ENCODE results near the gene MYO15A.

Gene MYO15A

GRCh38 chr17:18184143-18185031 lies 75.8 kb downstream of the MYO15A start:
- peaks cover 50% of the 10 kb centered on the region for H3K4me1 Mint-ChIP-seq (ENCODE audit: low read depth)
- H3K27me3 Mint-ChIP-seq (ENCODE audit: low read depth) = no peaks in the 10 kb centered on the region
- peak overlapping the region; percentile 98 for H3K4me3 Mint-ChIP-seq
- H3K9me3 Mint-ChIP-seq = no peaks in the 10 kb centered on the region
- peak overlapping the region; percentile 98 for H3K27ac Mint-ChIP-seq
- DNase-seq (ENCODE audit: low spot score) = peak; percentile 67
- peaks cover 33% of the 10 kb centered on the region for H3K36me3 Mint-ChIP-seq (ENCODE audit: low read depth)

GRCh38 chr17:18185391-18185790 lies 76.8 kb downstream of the MYO15A start:
- DNase-seq (ENCODE audit: low spot score) = no peak
- H3K27me3 Mint-ChIP-seq (ENCODE audit: low read depth) = no peaks in the 10 kb centered on the region
- peak overlapping the region; percentile 32 for H3K27ac Mint-ChIP-seq
- H3K4me3 Mint-ChIP-seq = peak overlapping the region; percentile 98
- peaks cover 39% of the 10 kb centered on the region for H3K36me3 Mint-ChIP-seq (ENCODE audit: low read depth)
- no peaks in the 10 kb centered on the region for H3K9me3 Mint-ChIP-seq
- H3K4me1 Mint-ChIP-seq (ENCODE audit: low read depth) = peaks cover 56% of the 10 kb centered on the region

GRCh38 chr17:18185832-18186626 lies 77.5 kb downstream of the MYO15A start:
- Mint-ChIP-seq H3K9me3 (no peaks in the 10 kb centered on the region), H3K36me3 (ENCODE audit: low read depth) (peaks cover 44% of the 10 kb centered on the region), H3K27me3 (ENCODE audit: low read depth) (no peaks in the 10 kb centered on the region), H3K4me3 (peak overlapping the region; percentile 98), H3K27ac (peak overlapping the region; percentile 52), H3K4me1 (ENCODE audit: low read depth) (peaks cover 59% of the 10 kb centered on the region)
- no peak for DNase-seq (ENCODE audit: low spot score)

- Mint-ChIP-seq H3K27ac (no peak overlapping the region), H3K27me3 (ENCODE audit: low read depth) (no peaks in the 10 kb centered on the region), H3K4me1 (ENCODE audit: low read depth) (peaks cover 58% of the 10 kb centered on the region), H3K4me3 (peak overlapping the region; percentile 98), H3K9me3 (no peaks in the 10 kb centered on the region), H3K36me3 (ENCODE audit: low read depth) (peaks cover 48% of the 10 kb centered on the region)
- DNase-seq (ENCODE audit: low spot score) = no peak
Observed at GRCh38 chr17:18186627-18186982, 78.0 kb downstream of the MYO15A start.

GRCh38 chr17:18187226-18187625 lies 78.7 kb downstream of the MYO15A start:
- Mint-ChIP-seq H3K9me3 (no peaks in the 10 kb centered on the region), H3K4me3 (peak overlapping the region; percentile 98), H3K36me3 (ENCODE audit: low read depth) (peaks cover 48% of the 10 kb centered on the region), H3K27me3 (ENCODE audit: low read depth) (no peaks in the 10 kb centered on the region), H3K27ac (peak overlapping the region; percentile 62), H3K4me1 (ENCODE audit: low read depth) (peaks cover 52% of the 10 kb centered on the region)
- DNase-seq (ENCODE audit: low spot score) = no peak

GRCh38 chr17:18187821-18188761 lies 79.5 kb downstream of the MYO15A start:
- DNase-seq (ENCODE audit: low spot score) = no peak
- Mint-ChIP-seq H3K27me3 (ENCODE audit: low read depth) (no peaks in the 10 kb centered on the region), H3K36me3 (ENCODE audit: low read depth) (peaks cover 48% of the 10 kb centered on the region), H3K27ac (peak overlapping the region; percentile 33), H3K9me3 (no peaks in the 10 kb centered on the region), H3K4me1 (ENCODE audit: low read depth) (peaks cover 51% of the 10 kb centered on the region), H3K4me3 (peak overlapping the region; percentile 98)

- Mint-ChIP-seq H3K9me3 (no peaks in the 10 kb centered on the region), H3K36me3 (ENCODE audit: low read depth) (peaks cover 54% of the 10 kb centered on the region), H3K4me1 (ENCODE audit: low read depth) (peaks cover 45% of the 10 kb centered on the region), H3K27me3 (ENCODE audit: low read depth) (no peaks in the 10 kb centered on the region), H3K4me3 (no peak overlapping the region), H3K27ac (no peak overlapping the region)
- no peak for DNase-seq (ENCODE audit: low spot score)
Observed at GRCh38 chr17:18190628-18191235, 82.2 kb downstream of the MYO15A start.

GRCh38 chr17:18191236-18191667 lies 82.7 kb downstream of the MYO15A start:
- Mint-ChIP-seq H3K27ac (no peak overlapping the region), H3K9me3 (no peaks in the 10 kb centered on the region), H3K36me3 (ENCODE audit: low read depth) (peaks cover 54% of the 10 kb centered on the region), H3K4me3 (no peak overlapping the region), H3K4me1 (ENCODE audit: low read depth) (peaks cover 40% of the 10 kb centered on the region), H3K27me3 (ENCODE audit: low read depth) (no peaks in the 10 kb centered on the region)
- DNase-seq (ENCODE audit: low spot score) = no peak

GRCh38 chr17:18191967-18192366 lies 83.4 kb downstream of the MYO15A start:
- H3K36me3 Mint-ChIP-seq (ENCODE audit: low read depth) = peaks cover 52% of the 10 kb centered on the region
- H3K9me3 Mint-ChIP-seq = no peaks in the 10 kb centered on the region
- no peak overlapping the region for H3K4me3 Mint-ChIP-seq
- no peak for DNase-seq (ENCODE audit: low spot score)
- no peaks in the 10 kb centered on the region for H3K27me3 Mint-ChIP-seq (ENCODE audit: low read depth)
- H3K27ac Mint-ChIP-seq = no peak overlapping the region
- peaks cover 34% of the 10 kb centered on the region for H3K4me1 Mint-ChIP-seq (ENCODE audit: low read depth)

GRCh38 chr17:18194394-18194793 lies 85.8 kb downstream of the MYO15A start:
- Mint-ChIP-seq H3K4me1 (ENCODE audit: low read depth) (peaks cover 20% of the 10 kb centered on the region), H3K36me3 (ENCODE audit: low read depth) (peaks cover 53% of the 10 kb centered on the region), H3K27me3 (ENCODE audit: low read depth) (no peaks in the 10 kb centered on the region), H3K27ac (no peak overlapping the region), H3K4me3 (no peak overlapping the region), H3K9me3 (no peaks in the 10 kb centered on the region)
- no peak for DNase-seq (ENCODE audit: low spot score)

GRCh38 chr17:18194804-18195203 lies 86.2 kb downstream of the MYO15A start:
- no peak overlapping the region for H3K27ac Mint-ChIP-seq
- peaks cover 49% of the 10 kb centered on the region for H3K36me3 Mint-ChIP-seq (ENCODE audit: low read depth)
- DNase-seq (ENCODE audit: low spot score) = no peak
- H3K4me1 Mint-ChIP-seq (ENCODE audit: low read depth) = peaks cover 16% of the 10 kb centered on the region
- H3K27me3 Mint-ChIP-seq (ENCODE audit: low read depth) = no peaks in the 10 kb centered on the region
- no peak overlapping the region for H3K4me3 Mint-ChIP-seq
- no peaks in the 10 kb centered on the region for H3K9me3 Mint-ChIP-seq

GRCh38 chr17:18195246-18195645 lies 86.7 kb downstream of the MYO15A start:
- Mint-ChIP-seq H3K4me1 (ENCODE audit: low read depth) (peaks cover 14% of the 10 kb centered on the region), H3K36me3 (ENCODE audit: low read depth) (peaks cover 49% of the 10 kb centered on the region), H3K9me3 (no peaks in the 10 kb centered on the region), H3K27me3 (ENCODE audit: low read depth) (no peaks in the 10 kb centered on the region), H3K4me3 (no peak overlapping the region), H3K27ac (no peak overlapping the region)
- DNase-seq (ENCODE audit: low spot score) = no peak

- H3K4me3 Mint-ChIP-seq = no peak overlapping the region
- peaks cover 44% of the 10 kb centered on the region for H3K36me3 Mint-ChIP-seq (ENCODE audit: low read depth)
- peaks cover 6% of the 10 kb centered on the region for H3K4me1 Mint-ChIP-seq (ENCODE audit: low read depth)
- no peaks in the 10 kb centered on the region for H3K9me3 Mint-ChIP-seq
- no peak for DNase-seq (ENCODE audit: low spot score)
- H3K27me3 Mint-ChIP-seq (ENCODE audit: low read depth) = no peaks in the 10 kb centered on the region
- no peak overlapping the region for H3K27ac Mint-ChIP-seq
Observed at GRCh38 chr17:18197535-18198194, 89.1 kb downstream of the MYO15A start.
